HepG2 (cell line): ENCODE measurements around the gene BCL2.

Source experiments
- ARNT ChIP-seq: fragments of 450-650 bp; IDR thresholded peaks from 2 replicates; pipeline ENCODE4 v1.6.1; 2017
- SP1 ChIP-seq, 2 experiments: fragments of 450-650 bp in 1 of 2; sonication (generic) in 1 of 2; formaldehyde crosslinking in 1 of 2; IDR thresholded peaks; 2 replicates each; pipeline versions ENCODE4 v1.4.0 to v1.6.1; 2016 to 2020; ENCODE audit warnings: missing genetic modification reagents in 1 of 2
- TAF1 ChIP-seq: sonication (generic); formaldehyde crosslinking; IDR thresholded peaks from 2 replicates; pipeline ENCODE4 v1.4.0; 2020; ENCODE audit warnings: missing genetic modification reagents
- TBP ChIP-seq: sonication (generic); formaldehyde crosslinking; IDR thresholded peaks from 2 replicates; pipeline ENCODE4 v1.5.0; 2020; ENCODE audit warnings: missing genetic modification reagents
- TF ChIP-seq, protein P1 (sequence below): sonication (generic); formaldehyde crosslinking; IDR thresholded peaks from 2 replicates; pipeline ENCODE4 v1.4.0; 2020; ENCODE audit warnings: missing genetic modification reagents
- TF ChIP-seq, protein P2 (sequence below): sonication (generic); formaldehyde crosslinking; IDR thresholded peaks from 2 replicates; pipeline ENCODE4 v1.9.0; 2021; ENCODE audit warnings: missing genetic modification reagents, borderline replicate concordance
- TF ChIP-seq, protein P3 (sequence below): sonication (generic); formaldehyde crosslinking; IDR thresholded peaks from 2 replicates; pipeline ENCODE4 v1.5.0; 2020; ENCODE audit warnings: missing genetic modification reagents

DNA sequence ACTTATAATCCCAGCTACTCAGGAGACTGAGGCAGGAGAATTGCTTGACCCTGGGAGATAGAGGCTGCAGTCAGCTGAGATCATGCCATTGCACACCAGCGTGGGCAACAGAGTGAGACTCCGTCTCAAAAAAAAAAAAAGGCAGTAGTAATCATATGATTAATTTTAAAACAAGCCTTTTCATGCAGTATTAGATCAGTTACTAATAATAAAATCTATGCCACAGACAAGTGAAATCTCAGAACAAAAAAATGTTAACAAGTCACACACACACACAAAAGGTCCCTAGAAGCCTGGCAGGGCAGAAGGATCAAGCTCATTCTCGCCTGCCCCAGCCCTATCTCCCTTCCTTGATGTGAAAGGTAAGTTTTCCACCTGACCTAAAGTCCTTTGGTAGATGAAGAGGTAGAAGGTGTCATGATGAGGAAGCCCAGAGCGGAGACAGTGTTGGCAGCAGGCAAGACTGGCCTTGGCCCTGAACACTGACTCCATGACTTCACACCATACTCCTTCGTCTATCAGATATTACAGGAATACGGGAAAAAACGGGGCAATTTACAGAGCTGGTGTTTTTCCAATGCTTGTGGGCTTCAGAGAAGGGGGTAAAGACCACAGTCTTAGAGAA, 36.8 kb upstream of the BCL2 start:
- no peak for TF ChIP-seq TBP (CRISPR knock-in tag)
- TF ChIP-seq, protein P1, sequence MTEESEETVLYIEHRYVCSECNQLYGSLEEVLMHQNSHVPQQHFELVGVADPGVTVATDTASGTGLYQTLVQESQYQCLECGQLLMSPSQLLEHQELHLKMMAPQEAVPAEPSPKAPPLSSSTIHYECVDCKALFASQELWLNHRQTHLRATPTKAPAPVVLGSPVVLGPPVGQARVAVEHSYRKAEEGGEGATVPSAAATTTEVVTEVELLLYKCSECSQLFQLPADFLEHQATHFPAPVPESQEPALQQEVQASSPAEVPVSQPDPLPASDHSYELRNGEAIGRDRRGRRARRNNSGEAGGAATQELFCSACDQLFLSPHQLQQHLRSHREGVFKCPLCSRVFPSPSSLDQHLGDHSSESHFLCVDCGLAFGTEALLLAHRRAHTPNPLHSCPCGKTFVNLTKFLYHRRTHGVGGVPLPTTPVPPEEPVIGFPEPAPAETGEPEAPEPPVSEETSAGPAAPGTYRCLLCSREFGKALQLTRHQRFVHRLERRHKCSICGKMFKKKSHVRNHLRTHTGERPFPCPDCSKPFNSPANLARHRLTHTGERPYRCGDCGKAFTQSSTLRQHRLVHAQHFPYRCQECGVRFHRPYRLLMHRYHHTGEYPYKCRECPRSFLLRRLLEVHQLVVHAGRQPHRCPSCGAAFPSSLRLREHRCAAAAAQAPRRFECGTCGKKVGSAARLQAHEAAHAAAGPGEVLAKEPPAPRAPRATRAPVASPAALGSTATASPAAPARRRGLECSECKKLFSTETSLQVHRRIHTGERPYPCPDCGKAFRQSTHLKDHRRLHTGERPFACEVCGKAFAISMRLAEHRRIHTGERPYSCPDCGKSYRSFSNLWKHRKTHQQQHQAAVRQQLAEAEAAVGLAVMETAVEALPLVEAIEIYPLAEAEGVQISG (CRISPR knock-in tag): no peak
- TF ChIP-seq, protein P2, sequence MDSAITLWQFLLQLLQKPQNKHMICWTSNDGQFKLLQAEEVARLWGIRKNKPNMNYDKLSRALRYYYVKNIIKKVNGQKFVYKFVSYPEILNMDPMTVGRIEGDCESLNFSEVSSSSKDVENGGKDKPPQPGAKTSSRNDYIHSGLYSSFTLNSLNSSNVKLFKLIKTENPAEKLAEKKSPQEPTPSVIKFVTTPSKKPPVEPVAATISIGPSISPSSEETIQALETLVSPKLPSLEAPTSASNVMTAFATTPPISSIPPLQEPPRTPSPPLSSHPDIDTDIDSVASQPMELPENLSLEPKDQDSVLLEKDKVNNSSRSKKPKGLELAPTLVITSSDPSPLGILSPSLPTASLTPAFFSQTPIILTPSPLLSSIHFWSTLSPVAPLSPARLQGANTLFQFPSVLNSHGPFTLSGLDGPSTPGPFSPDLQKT (CRISPR knock-in tag): no peak
- TF ChIP-seq, protein P3, sequence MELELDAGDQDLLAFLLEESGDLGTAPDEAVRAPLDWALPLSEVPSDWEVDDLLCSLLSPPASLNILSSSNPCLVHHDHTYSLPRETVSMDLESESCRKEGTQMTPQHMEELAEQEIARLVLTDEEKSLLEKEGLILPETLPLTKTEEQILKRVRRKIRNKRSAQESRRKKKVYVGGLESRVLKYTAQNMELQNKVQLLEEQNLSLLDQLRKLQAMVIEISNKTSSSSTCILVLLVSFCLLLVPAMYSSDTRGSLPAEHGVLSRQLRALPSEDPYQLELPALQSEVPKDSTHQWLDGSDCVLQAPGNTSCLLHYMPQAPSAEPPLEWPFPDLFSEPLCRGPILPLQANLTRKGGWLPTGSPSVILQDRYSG (CRISPR knock-in tag): no peak
- TF ChIP-seq ARNT: no peak
- no peak for TF ChIP-seq TAF1 (CRISPR knock-in tag)
- TF ChIP-seq SP1 (IDR thresholded peaks at IDR 0.05): no peak
- no peak for TF ChIP-seq SP1 (CRISPR knock-in tag; IDR thresholded peaks at IDR 0.05)
